Transverse colon (tissue), 3 donors: Measurements from ENCODE around the gene TMEM138.

Experiments
- POLR2A ChIP-seq: fragments of 450-650 bp; IDR thresholded peaks from one replicate; pipeline ENCODE4 v1.6.1; 2016; ENCODE audit warnings: antibody characterized with exemption, mild to moderate bottlenecking, moderate library complexity
- TF ChIP-seq, protein P1 (sequence below), 5 experiments: fragments of 200-600 bp in 3 of 5; fragments of 450-650 bp in 2 of 5; sonication (generic) in 3 of 5; IDR thresholded peaks; 1 replicate in 2 of 5; 2 replicates in 3 of 5; pipeline ENCODE4 v1.5.1; 2016 to 2017; ENCODE audit warnings: antibody characterized with exemption in 5 of 5, inconsistent platforms in 3 of 5, mild to moderate bottlenecking in 2 of 5, moderate library complexity in 1 of 5

DNA sequence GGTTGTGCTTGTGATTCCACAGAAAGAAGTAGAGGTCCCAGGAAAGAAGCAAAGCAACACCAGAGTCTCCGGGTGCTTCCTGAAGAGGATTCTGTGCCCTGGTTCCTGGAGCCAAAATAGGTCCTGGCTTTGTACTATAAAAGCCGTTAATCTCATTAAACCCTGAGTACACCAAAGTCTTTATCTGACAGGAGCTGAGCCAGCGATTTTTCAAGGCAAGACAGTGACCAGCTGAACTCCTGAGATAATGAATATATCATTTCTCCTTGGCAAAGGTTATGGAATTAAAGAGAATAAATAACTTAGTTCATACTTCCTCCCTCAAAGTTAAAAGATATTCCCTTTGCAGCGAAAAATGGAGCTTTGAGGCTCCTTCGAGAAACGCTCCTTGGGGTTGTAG, 5.2 kb downstream of the TMEM138 start:
- TF ChIP-seq, protein P1, sequence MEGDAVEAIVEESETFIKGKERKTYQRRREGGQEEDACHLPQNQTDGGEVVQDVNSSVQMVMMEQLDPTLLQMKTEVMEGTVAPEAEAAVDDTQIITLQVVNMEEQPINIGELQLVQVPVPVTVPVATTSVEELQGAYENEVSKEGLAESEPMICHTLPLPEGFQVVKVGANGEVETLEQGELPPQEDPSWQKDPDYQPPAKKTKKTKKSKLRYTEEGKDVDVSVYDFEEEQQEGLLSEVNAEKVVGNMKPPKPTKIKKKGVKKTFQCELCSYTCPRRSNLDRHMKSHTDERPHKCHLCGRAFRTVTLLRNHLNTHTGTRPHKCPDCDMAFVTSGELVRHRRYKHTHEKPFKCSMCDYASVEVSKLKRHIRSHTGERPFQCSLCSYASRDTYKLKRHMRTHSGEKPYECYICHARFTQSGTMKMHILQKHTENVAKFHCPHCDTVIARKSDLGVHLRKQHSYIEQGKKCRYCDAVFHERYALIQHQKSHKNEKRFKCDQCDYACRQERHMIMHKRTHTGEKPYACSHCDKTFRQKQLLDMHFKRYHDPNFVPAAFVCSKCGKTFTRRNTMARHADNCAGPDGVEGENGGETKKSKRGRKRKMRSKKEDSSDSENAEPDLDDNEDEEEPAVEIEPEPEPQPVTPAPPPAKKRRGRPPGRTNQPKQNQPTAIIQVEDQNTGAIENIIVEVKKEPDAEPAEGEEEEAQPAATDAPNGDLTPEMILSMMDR (IDR thresholded peaks at IDR 0.05): no peak
- no peak for TF ChIP-seq POLR2A
